ENCODE measurements around the gene TEX12. TPM values are rescaled to one million over a fixed set of nuclear protein-coding genes. Genes with fewer than 3 reads are reported as not detected.

The TEX12 gene
- total and polyA plus RNA-seq, 9 of the 15 experiments (the other 6 are each of a cell fraction or from before 2014, with no cell fraction given), result 0.10 to 2.3 (median 0.67) TPM; not detected in 1

DNA sequence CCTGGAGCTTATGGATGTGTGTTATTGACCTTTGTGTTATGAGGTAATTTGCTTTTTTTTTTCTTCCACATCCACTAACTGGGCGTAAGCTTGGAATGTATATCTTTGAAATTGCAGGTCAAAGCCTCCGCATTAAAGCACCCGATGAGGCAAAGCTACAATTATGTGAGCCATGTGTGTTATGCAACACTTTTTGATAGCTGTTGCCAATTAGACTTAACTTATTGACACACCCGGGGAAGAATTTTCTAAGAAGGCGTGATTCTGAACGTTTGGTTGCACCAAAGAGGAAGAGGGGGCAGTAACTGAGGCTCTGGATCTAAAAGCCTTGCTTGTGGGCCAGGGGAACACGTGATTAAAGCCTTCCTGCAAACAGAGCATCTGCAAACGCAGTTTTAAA, 610 bp upstream of the TEX12 start:
- ChIA-PET POLR2A (interaction anchor here (0.6 kb wide), 1 partner anchor 14 kb away, joined by 3 read pairs; no protein-coding TSS in a partner anchor), CTCF (ENCODE audit: low intra/inter-chr PET ratio) (no interaction called here)
- Histone ChIP-seq H3K9me1 (ENCODE audit: control insufficient read depth, insufficient read depth, low read length) (no peaks in the 10 kb centered on the region), H4K20me1 (replicated peaks; ENCODE audit: control insufficient read depth, insufficient read depth, low read length) (no peaks in the 10 kb centered on the region), H3K27ac (ENCODE audit: extremely low read depth, low read depth, low read length) (no peak overlapping the region), H2AFZ (ENCODE audit: low read depth, low read length) (0 out of 2 replicates have a peak overlapping the region, but pooled peaks have one; percentile 40), H3K9ac (ENCODE audit: insufficient read depth in 1 of 2, low read depth in 2 of 2, low read length in 2 of 2) (no peak overlapping the region), H3K36me3 (ENCODE audit: control insufficient read depth, insufficient read depth, low read length) (no peaks in the 10 kb centered on the region), H3K4me2 (ENCODE audit: insufficient read depth, low read length) (no peak overlapping the region), H3K27me3 (ENCODE audit: control insufficient read depth in 2 of 2, insufficient read depth in 2 of 2, low read length in 2 of 2) (no peaks in the 10 kb centered on the region), H3K9me3 (replicated peaks; ENCODE audit: control insufficient read depth, insufficient read depth, low read depth, low read length) (no peaks in the 10 kb centered on the region), H3K4me3 (no peak overlapping the region), H3K79me2 (ENCODE audit: control insufficient read depth, insufficient read depth, low read length) (no peaks in the 10 kb centered on the region), H3K4me1 (replicated peaks in 1 of 2; ENCODE audit: control insufficient read depth in 2 of 2, insufficient read depth in 2 of 2, low read length in 2 of 2) (peaks cover 3 to 5% of the 10 kb centered on the region in 2 experiments; a peak in 1 of 5 replicates)
- 55% methylated on average over 8 of the region's 8 CpGs for WGBS (ENCODE audit: insufficient coverage, low coverage, missing lambda C conversion rate)
- ATAC-seq, result no peak
- TF ChIP-seq CEBPB (tag; IDR thresholded peaks at IDR 0.05) (0 out of 2 replicates have a peak, but pooled peaks have one; percentile 14), PHF21A (IDR thresholded peaks at IDR 0.05; ENCODE audit: borderline replicate concordance, low read depth) (no peak), PTTG1 (tag; IDR thresholded peaks at IDR 0.05; ENCODE audit: low read depth) (no peak), HIVEP1 (CRISPR knock-in tag; IDR thresholded peaks at IDR 0.05) (no peak)
- TF ChIP-seq, protein P1, sequence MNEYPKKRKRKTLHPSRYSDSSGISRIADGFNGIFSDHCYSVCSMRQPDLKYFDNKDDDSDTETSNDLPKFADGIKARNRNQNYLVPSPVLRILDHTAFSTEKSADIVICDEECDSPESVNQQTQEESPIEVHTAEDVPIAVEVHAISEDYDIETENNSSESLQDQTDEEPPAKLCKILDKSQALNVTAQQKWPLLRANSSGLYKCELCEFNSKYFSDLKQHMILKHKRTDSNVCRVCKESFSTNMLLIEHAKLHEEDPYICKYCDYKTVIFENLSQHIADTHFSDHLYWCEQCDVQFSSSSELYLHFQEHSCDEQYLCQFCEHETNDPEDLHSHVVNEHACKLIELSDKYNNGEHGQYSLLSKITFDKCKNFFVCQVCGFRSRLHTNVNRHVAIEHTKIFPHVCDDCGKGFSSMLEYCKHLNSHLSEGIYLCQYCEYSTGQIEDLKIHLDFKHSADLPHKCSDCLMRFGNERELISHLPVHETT (CRISPR knock-in tag; conservative IDR thresholded peaks at IDR 0.05 in 1 of 2, IDR thresholded peaks at IDR 0.05 in 1 of 2), result no peak
- intact Hi-C loops (cut with micrococcal nuclease), result no loop called here
- no TSS peak for BruUV-seq (replicated peaks)
- no peak for FAIRE-seq
- in situ Hi-C loops (cut with MboI), result no loop called here
- DNase-seq (ENCODE audit: extremely low read depth in 1 of 4, low spot score in 3 of 4), result no peak

Data from K562 (cell line).